ENCODE data around the gene NOD2.

NOD2 gene

GRCh38 chr16:50733468-50733867 is 40.1 kb downstream of the NOD2 start:
- in situ Hi-C loops (cut with HindIII; ENCODE audit: low sequenced_read_pairs), result no loop called here
- DNase-seq (ENCODE audit: low read depth), result no peak
- no peak for TF ChIP-seq CTCF (IDR thresholded peaks at IDR 0.05; ENCODE audit: low read depth, low read length, missing control alignments)
- H3K4me3 ChIP-seq (ENCODE audit: low read depth, low read length), result no peak overlapping the region

- no peak for DNase-seq (ENCODE audit: low read depth)
- TF ChIP-seq CTCF (IDR thresholded peaks at IDR 0.05; ENCODE audit: low read depth, low read length, missing control alignments), result no peak
- in situ Hi-C loops (cut with HindIII; ENCODE audit: low sequenced_read_pairs), result no loop called here
- no peak overlapping the region for H3K4me3 ChIP-seq (ENCODE audit: low read depth, low read length)
Measured at GRCh38 chr16:50735629-50736122, 42.3 kb downstream of the NOD2 start.

- in situ Hi-C loops (cut with HindIII; ENCODE audit: low sequenced_read_pairs), result no loop called here
- no peak overlapping the region for H3K4me3 ChIP-seq (ENCODE audit: low read depth, low read length)
- TF ChIP-seq CTCF (IDR thresholded peaks at IDR 0.05; ENCODE audit: low read depth, low read length, missing control alignments), result no peak
- no peak for DNase-seq (ENCODE audit: low read depth)
Measured at GRCh38 chr16:50736448-50736847, 43.0 kb downstream of the NOD2 start.

- TF ChIP-seq CTCF (IDR thresholded peaks at IDR 0.05; ENCODE audit: low read depth, low read length, missing control alignments), result no peak
- in situ Hi-C loops (cut with HindIII; ENCODE audit: low sequenced_read_pairs), result no loop called here
- no peak for DNase-seq (ENCODE audit: low read depth)
- H3K4me3 ChIP-seq (ENCODE audit: low read depth, low read length), result no peak overlapping the region
Measured at GRCh38 chr16:50737420-50737959, 44.1 kb downstream of the NOD2 start.

GRCh38 chr16:50739031-50739430 is 45.6 kb downstream of the NOD2 start:
- TF ChIP-seq CTCF (IDR thresholded peaks at IDR 0.05; ENCODE audit: low read depth, low read length, missing control alignments), result no peak
- in situ Hi-C loops (cut with HindIII; ENCODE audit: low sequenced_read_pairs), result no loop called here
- no peak overlapping the region for H3K4me3 ChIP-seq (ENCODE audit: low read depth, low read length)
- no peak for DNase-seq (ENCODE audit: low read depth)

- DNase-seq (ENCODE audit: low read depth), result no peak
- in situ Hi-C loops (cut with HindIII; ENCODE audit: low sequenced_read_pairs), result no loop called here
- TF ChIP-seq CTCF (IDR thresholded peaks at IDR 0.05; ENCODE audit: low read depth, low read length, missing control alignments), result no peak
- no peak overlapping the region for H3K4me3 ChIP-seq (ENCODE audit: low read depth, low read length)
Measured at GRCh38 chr16:50740736-50741135, 47.3 kb downstream of the NOD2 start.
